NCI-H748 treated with DMSO at 0.1 percent for 48 hours (cell line): ENCODE data around the gene CADM1.

Experiments used
- DNase-seq: peaks from one replicate; lab custom pipeline; 2025; lab: John Stamatoyannopoulos, UW

Gene CADM1

DNA sequence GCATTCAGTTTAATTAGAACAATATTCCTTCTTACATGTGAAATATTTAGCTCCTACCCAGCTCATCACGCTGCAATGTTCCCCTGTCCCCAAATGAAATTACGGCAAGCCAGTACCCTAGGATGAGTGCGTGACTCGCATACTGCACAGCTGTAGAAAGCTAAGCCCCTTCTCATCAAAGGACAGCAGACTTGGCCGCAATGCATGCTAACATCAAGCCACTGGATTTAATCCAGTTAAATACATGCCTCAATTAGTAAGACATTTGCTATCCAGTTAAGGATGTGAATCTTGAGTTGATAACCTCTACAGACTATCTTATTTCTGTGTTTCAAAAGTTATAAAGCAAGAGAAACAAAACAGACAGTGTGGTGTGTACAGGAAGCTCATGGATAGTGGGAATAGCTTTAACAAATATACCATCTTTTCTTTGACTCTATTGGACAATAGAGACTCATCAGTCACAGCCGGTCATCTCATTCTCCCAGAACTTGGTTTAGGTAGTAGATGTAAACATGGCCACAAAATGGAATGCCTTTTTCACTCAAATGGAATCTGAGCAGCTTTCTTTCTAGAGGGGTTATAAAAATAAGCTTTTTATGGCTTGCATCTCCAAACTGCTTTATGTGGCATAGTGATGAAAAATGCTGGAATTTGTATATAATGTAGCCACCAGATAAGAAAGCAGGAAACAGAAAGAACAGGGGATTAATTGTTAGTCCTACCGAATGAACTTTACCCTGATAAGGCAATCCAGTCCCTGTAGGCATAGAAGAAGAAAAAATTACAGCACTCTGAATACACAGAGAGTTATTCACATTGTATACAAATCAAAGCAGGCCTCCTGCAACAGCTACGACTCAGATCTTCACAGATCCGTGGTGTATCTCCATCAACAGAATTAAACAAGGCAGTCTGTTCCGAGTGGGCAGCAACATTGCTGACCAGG is 224.1 kb downstream of the CADM1 start:
- no peak for DNase-seq

DNA sequence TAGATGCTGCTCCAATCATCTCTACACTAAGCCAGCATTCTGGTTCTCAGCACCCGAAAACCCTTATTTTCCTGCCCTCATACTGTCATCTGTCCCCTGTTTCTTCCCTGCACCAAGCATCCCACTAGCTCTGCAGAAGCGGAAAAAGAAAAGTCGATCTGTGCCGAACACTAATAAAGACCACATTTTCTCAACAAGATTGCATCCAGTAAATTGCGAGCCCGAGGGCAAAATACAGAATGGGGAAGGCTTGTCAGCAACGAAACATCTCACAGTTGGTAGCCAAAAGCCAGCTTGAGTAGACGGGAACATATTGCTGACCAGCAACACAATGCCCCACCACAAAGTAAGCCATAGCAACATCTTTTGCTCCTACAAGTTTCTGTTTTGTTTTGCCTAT is 227.4 kb downstream of the CADM1 start:
- no peak for DNase-seq

DNA sequence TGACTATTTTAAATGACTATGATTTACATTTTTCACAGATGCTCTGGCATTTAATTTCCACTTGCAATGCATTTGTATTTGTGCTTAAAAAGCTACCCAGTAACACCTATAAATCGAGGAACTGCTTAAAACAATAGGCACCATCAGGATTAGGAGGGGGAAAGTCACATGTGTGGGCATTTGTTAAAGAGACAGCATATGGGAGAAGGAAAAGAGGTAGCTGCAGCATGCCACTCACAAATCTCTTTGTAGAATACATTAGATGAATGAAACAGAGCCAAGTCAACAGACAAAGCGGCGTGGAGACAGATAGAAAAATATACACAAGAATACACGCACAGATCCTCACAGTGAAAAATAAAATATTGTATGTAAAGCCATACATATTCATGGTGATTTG is 228.0 kb downstream of the CADM1 start:
- no peak for DNase-seq

DNA sequence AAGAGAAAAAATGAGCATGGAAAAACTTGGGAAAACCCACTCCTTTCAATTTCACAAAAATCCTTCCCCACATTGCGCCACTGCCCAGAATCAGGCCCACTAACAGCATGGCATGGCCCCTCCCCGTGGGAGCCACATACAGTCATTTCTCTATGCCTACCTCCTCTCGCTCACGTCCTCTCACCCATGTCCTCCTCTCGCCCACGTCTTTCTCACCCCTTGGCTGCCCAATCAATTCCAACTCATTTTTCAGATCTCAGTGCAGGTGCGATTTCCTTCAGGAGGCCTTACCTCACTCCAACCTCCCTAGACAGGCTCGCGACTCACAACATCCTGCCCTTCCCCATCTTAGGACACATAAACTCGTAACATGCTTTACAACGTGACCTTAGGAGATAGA is 229.2 kb downstream of the CADM1 start:
- DNase-seq: no peak

DNA sequence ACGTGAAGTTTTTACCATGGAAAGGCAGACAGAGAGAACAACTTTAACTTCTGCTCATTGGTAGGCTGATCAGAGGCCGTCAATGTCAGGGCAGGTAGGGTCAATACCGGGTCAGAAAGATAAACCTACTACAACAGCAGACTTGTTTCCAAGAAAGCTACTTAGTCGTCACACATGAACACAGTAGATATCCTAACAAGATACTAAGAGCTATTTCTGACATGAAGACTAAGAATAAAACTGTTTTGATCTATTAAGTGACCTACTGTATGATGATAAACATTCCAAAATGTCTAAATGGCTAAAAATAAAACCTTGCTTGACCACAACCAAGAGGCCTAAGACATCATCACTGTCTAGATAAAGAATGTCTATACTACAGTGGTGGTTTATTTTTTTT is 231.3 kb downstream of the CADM1 start:
- no peak for DNase-seq

DNA sequence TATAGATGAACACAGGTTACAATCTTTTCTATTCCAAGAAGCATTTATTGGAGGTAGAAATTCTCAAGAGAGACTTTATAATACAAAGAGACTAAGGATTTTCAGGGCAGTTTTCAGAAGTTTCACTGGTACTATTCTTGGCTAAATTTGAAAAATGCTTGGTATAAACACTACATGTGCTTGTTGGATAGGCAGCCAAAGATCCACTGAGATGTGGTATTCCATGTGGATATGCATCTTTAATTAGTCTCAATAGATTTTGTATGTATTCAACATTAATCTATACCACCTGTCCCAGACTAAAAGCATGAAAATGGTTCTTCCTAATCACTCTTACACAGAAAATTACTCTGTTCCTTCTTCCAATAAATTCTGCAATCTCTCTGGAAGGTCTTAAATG is 232.6 kb downstream of the CADM1 start:
- no peak for DNase-seq

DNA sequence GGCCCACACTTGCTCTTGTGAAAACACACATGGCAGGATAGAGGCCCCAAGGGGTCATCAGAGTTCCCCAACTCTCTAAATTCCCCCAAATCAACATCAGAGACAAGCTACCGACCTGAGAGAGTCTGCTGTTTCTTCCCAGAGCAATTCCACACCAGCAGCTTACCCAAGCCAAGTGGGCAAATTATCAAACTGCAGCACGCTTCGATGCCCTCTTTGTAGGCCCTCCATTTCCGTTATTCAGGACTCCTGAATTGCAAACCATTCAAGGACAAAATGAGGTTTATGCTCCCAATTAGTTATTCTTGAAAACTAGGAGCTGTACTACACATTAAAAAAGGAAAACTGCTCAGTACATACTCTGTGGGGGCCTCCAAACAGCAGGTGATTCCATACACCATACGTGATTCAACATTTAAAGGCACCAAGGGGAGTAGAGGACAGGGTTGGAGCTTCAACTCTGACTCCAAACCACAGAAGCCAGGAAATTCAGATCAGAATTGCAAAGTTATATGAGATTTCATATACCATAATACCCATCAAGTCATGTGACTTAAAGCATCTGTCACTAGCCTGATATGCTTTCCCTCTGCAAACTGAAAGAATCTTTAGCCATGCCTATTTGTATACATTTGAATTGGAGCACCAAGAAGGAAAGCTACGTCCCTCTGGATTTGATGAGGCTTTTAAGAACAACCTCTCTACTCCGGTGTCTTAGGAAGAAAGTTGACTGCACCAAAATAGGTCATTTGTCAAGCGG is 234.8 kb downstream of the CADM1 start:
- no peak for DNase-seq

DNA sequence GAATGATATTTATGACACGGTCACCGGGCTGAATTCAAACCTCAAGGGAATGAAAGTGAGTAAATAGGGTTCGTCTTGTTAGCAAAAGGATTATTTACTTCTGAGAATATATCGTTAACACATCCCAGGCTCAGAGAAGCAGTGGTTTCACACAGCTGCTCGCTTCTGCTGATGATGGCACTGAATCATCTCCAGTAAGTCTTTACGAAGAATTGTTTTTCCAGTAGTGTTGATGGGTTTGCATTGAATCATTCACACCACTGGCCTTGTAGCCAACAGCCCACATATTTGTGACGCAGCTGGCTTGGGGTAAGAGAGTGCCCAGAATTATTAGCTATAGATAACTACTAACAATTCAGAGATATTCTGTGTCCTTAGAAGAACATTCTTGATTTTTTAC is 236.3 kb downstream of the CADM1 start:
- no peak for DNase-seq

DNA sequence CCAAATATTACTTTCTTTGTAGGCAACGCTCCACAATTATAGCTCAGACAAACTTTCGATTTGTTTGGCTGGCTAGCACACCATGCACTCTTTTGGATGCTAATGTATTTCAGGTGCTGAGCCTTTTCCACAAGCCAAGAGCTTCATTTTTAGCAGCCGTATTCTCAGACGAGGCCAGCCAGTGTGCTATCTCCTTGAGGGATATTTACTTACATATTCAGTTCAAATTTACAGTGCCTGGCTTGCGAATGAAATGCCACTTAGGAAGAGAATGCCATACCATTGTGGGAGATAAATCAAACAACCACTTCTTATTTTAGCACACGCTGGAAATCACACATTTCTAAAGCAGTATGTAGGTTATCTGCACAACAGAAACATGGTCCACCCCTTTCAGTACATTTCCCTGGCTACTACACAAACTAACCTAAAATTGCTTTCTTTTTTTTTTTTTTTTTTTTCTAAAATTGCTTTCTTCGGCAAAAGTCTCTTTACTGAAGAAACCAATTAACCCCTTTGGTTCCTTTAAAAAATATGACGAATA is 236.9 kb downstream of the CADM1 start:
- DNase-seq: no peak

DNA sequence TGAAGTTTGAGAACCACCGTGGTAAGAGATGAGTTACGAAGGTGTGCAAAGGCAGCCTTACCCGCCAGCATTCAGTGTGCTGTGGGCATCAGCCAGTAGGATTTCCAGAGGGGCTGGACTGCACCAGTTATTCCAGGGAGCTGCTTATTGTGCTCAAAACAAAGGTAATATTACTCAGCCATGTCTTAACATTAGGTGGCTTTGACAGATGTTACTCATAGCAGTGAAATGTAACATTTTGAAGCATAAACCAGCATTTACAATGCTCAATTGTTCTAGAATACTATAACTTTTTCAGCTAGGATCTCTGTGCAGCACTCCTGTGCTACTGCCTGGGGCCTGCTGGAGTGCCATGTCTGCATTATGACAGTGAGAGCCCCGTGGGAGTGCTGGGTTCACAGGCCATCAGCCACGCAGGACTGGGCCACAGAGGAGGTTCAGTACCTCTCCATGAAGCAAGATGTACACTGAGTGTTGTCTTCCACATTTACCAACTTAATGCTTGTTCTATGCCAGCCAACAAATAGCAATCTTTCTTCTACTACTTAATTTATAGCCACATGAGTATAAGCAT is 238.1 kb downstream of the CADM1 start:
- DNase-seq: no peak

DNA sequence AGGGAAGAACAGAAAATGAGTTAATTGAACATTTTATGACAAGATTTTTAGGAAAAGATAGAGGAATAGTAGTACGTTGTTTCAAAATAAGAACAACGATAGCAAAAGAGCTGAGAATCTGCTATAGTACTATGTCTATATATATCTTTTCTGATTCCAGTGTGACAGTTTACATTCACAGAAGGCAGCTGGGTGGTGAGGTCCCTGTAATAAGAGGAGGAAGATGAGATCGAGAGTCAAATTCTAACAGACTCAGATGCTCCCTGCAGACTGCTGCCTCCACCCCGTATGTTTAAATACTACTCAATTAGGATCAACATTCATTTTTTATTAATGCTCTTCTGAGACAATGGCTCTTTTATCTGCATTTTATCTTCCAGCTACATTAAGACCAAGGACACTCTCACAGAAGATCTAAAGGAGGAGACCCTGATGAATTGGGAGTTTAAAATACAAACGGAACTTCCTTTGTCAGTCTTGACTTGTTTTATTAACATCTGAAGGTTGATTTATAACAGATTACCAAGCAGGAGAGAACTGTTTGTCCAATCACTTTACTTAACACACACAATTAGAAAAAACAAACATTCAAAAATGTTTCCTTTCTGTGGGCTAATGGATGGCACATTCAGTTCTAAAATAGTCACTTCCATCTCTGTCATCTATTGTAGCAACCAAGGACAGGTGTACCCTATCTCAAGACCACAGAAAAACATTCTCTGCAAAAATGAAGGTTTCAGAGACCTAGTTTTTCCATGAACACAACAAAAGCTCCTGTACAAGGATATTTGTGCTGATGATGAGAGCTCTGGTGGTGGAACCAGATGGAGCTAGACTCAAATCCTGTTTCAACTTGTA is 240.2 kb downstream of the CADM1 start:
- DNase-seq: peak; percentile 92

DNA sequence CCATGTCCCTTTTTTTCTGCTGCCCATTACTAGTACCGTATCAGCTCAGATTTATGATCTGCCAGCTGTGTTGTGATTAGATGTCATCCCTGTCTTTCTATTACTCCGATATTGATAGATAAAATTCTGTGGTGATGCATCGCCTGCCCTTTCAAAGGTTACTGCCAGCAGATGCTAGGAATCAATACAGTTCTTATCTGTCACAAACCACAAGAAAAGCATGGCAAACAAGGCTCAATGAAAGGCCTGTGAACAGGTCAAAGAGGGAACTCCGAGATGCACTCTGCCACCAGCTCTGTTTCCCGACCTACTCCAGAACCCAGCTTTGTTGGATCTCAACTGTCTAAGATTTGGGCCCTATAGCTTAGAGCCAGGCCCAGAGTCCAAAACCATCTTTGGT is 246.0 kb downstream of the CADM1 start:
- DNase-seq: no peak

DNA sequence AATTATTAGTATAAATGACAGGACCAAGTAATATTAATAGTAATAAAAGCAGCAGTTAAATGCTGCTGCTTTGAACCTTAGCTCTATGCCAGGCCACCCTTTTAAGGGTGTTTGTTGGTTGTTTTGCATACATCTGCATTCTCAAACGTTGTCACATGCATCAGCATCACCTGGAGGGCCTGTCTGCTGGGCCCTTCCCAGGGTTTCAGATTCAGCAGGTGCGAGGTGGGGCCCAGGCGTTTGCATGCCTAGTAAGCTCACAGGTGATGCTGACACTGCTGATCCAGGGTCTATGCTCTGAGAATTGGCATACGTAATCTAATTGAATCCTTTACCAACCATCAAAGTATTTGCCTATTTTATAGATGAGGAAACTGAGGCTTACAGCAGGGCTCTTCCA is 246.5 kb downstream of the CADM1 start:
- DNase-seq: peak; percentile 15

DNA sequence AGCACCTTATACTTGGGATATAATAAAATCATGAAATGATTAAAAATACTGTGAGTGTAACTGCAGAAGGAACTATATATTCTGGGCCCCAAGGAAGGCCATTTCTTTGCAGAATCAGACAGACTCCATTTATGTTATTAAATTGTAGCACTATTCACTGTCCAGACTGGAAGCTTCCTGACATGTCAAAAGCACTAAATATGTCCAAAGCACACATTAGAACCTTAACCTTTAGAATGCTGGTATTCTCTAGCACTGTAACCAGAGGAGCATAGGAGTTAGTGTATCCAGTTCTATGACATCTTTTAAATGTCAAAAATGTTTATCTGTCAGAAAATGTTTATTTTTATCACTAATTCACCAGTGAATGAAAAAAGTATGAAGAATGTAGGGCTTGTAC is 246.9 kb downstream of the CADM1 start:
- no peak for DNase-seq

DNA sequence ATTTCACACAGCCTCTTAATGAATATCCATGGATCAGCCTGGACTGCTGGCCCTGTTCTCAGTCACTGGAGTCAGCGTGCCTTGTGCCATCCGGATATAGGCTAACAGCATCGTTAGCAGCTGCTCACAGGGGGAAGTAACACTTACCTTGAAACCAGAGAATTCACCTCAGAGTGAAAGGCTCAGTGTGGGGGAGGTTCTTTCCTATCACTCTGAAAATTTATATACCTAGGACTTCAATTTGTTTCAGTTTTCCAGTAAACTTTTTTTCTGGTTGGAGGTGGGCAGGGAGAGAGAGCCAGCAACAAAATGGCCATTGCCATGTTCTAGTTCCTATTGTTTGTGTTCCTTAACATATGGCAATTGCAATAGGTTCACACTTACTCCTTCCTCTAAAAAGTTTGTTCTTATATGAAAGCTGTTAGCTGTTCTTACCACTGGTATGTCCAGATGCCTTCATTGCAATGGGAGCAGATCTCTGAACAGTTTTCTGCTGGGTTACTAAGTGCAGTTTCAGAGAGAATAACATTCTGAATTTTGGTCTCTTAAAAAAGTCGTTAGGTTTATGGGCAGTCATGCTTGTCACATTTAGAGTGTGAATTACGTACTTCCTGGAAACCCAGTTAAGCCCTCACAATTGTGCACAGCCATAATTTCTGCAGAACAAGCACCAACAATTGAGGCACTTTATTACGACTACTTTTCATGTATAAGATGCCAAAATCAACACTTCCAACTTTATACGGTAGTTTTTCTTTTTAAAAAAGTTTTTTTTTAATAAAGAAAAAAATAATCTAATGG is 247.6 kb downstream of the CADM1 start:
- peak; percentile 19 for DNase-seq

DNA sequence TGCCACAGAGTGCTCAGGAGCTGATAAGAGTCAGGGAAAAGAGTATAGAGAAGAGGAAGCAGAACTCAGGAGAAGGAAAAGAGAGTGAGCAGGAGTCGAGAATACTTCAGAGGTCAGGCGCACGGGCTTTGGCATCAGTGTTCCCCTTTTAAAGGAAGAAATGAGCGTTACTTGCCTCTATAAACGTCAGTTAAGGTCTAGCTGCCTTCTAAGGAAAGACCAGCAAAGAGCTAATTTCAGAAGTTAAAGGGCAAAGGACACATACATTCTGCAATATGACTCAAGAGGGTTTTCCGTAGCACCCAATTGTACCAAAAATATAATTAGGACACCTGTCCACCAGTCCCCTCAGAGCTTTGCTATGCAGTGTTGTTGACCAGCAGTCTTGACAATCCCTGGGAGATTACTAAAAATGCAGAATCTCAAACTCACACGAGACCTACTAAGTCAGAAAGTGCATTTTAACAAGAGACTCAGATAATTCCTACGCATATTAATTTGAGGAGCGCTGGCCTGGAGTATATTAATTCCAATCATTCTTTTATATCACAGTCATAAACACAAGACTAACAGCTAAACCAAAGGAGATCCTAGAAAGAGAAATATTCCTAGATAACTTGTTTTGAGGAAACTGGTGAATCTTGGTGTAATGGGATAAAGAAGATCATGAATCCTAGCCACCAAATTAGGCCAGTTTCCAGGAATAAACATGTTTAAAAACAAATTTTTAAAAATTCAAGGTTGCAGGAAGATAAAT is 249.0 kb downstream of the CADM1 start:
- DNase-seq: no peak

DNA sequence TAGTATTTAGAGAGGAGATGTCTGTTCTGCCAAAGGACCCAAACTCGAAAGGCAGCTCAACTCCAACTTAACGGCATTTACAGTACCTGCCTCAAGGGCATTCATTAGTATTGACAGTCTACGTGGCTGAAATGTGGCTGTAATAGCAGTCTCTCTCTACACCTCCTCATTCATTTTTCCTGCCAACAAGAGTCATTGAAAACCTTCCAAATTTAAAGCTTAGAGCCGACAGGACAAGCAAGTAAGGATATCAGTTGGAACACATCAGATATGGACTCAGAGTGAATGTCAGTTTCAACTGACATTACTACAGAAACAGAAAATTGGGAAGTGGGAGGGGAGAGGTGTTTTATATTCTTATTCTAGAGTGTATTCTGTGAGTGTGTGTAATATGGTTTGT is 253.1 kb downstream of the CADM1 start:
- no peak for DNase-seq

DNA sequence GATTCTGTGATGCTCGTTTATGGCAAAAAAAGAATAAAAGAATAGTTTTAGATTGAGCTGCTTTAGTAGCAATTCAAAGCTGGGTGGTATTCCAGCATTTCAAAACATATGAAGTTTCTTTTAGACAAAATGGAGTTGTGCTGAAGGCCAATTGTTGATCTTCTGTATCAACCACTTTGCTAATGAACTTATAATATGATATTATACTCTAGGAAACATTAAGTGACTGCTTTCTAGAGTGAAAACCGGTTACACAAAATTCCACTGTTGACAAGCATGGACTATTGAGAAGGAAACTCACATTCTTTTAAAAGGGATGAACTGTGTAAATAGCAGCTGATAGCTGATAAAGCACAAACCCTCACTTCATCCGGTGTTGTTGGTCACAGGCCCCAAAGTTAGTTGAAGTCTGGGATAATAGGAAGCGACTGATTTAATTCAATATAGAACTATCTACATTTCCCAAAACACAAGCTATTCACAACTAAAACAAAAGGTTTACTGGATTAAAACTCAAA is 255.1 kb downstream of the CADM1 start:
- no peak for DNase-seq

DNA sequence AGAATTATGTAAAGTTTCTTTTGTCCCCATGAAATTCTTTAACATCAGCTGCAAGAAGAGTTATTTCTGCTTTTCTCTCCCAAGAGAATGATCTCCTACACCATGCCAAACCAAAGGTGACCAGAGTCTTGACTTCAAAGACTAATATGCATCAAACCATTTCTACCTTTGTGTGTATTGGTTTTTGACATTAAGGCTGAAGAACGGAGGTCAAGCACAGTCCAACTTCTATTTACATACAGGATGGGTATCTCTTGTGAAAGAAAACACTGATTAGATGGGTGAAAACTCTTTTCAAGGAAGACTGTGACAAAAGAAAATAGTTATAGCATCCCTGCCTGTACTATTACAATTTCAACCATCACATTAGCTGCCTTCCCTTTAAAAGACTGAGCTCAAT is 256.3 kb downstream of the CADM1 start:
- DNase-seq: no peak

DNA sequence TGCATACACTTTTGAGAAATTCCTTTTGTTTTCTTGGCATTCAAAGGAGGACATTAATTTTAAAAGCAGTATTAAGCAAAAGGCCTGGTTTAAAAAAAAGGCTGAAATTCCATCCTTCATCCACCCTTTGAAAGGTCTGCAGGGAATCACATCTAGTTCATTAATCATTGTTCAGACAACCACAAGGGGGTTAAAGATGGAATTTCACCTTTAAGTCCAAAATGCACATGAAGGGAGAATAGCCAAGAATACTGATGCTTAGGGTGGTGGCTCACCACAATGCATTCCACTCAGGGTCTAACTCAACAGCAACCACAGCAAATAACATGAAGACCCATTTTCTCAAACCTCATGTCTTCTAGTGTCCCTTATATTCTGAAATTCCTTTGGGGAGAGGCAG is 256.9 kb downstream of the CADM1 start:
- DNase-seq: no peak
